ENCODE data around the gene DACH1.

Gene DACH1

GRCh38 chr13:71774863-71775262 is 92.1 kb downstream of the DACH1 start:
- DNase-seq (ENCODE audit: low read depth), result no peak

- DNase-seq (ENCODE audit: low read depth), result no peak
Measured at GRCh38 chr13:71773531-71773930, 93.5 kb downstream of the DACH1 start.

- DNase-seq (ENCODE audit: low read depth), result no peak
Measured at GRCh38 chr13:71772361-71772760, 94.6 kb downstream of the DACH1 start.

- DNase-seq (ENCODE audit: low read depth), result no peak
Measured at GRCh38 chr13:71771144-71771543, 95.9 kb downstream of the DACH1 start.

GRCh38 chr13:71770710-71771109 is 96.3 kb downstream of the DACH1 start:
- DNase-seq (ENCODE audit: low read depth), result no peak

GRCh38 chr13:71768881-71769280 is 98.1 kb downstream of the DACH1 start:
- no peak for DNase-seq (ENCODE audit: low read depth)

- no peak for DNase-seq (ENCODE audit: low read depth)
Measured at GRCh38 chr13:71759651-71760511, 107.1 kb downstream of the DACH1 start.

GRCh38 chr13:71758828-71759227 is 108.2 kb downstream of the DACH1 start:
- DNase-seq (ENCODE audit: low read depth), result no peak

GRCh38 chr13:71754407-71754974 is 112.5 kb downstream of the DACH1 start:
- DNase-seq (ENCODE audit: low read depth), result no peak

- DNase-seq (ENCODE audit: low read depth), result no peak
Measured at GRCh38 chr13:71752775-71753513, 114.1 kb downstream of the DACH1 start.

- no peak for DNase-seq (ENCODE audit: low read depth)
Measured at GRCh38 chr13:71751073-71751472, 115.9 kb downstream of the DACH1 start.

GRCh38 chr13:71730267-71730666 is 136.7 kb downstream of the DACH1 start:
- DNase-seq (ENCODE audit: low read depth), result no peak

- DNase-seq (ENCODE audit: low read depth), result no peak
Measured at GRCh38 chr13:71729441-71729840, 137.6 kb downstream of the DACH1 start.

GRCh38 chr13:71727662-71728061 is 139.3 kb downstream of the DACH1 start:
- no peak for DNase-seq (ENCODE audit: low read depth)

- no peak for DNase-seq (ENCODE audit: low read depth)
Measured at GRCh38 chr13:71727042-71727441, 140.0 kb downstream of the DACH1 start.

GRCh38 chr13:71722206-71722605 is 144.8 kb downstream of the DACH1 start:
- DNase-seq (ENCODE audit: low read depth), result no peak

GRCh38 chr13:71721104-71721503 is 145.9 kb downstream of the DACH1 start:
- DNase-seq (ENCODE audit: low read depth), result no peak

GRCh38 chr13:71718931-71719330 is 148.1 kb downstream of the DACH1 start:
- no peak for DNase-seq (ENCODE audit: low read depth)

GRCh38 chr13:71714802-71715375 is 152.1 kb downstream of the DACH1 start:
- DNase-seq (ENCODE audit: low read depth), result no peak

GRCh38 chr13:71712988-71713653 is 153.9 kb downstream of the DACH1 start:
- DNase-seq (ENCODE audit: low read depth), result no peak

GRCh38 chr13:71704656-71705055 is 162.3 kb downstream of the DACH1 start:
- DNase-seq (ENCODE audit: low read depth), result no peak

GRCh38 chr13:71703138-71703537 is 163.9 kb downstream of the DACH1 start:
- DNase-seq (ENCODE audit: low read depth), result no peak

Measured in activated T-cell treated with anti-CD3 and anti-CD28 coated beads for 1 hour (primary cell).